Stimulated activated effector memory CD8-positive, alpha-beta T cell treated with anti-CD3 and anti-CD28 coated beads, Interleukin-12 subunit alpha, Interleukin-12 subunit beta, amount 100 ng/mL, for 72 hours (primary cell): Measurements from ENCODE around the gene ENO3.
A peak's percentile ranks its signal among the peaks of the same experiment; 100 is the strongest.

Source experiments
- ATAC-seq: fragments of 150-1000 bp; cut with Tn5 transposase; 2 replicates; pipeline ENCODE4 v1.10.0; 2021
- DNase-seq, 2 donors: peaks; one replicate each; pipeline ENCODE4 v3.0.0; 2021 to 2022; ENCODE audit warnings: low spot score in 2 of 2
- H3K27ac Mint-ChIP-seq: one replicate; pipeline ENCODE4 v1.8.0; 2022; ENCODE audit warnings: mild to moderate bottlenecking, mixed read lengths
- H3K36me3 Mint-ChIP-seq: one replicate; pipeline ENCODE4 v1.8.0; 2022; ENCODE audit warnings: mild to moderate bottlenecking, mixed read lengths
- H3K4me1 Mint-ChIP-seq: one replicate; pipeline ENCODE4 v1.8.0; 2022; ENCODE audit warnings: mixed read lengths
- H3K4me3 Mint-ChIP-seq: one replicate; pipeline ENCODE4 v1.8.0; 2022; ENCODE audit warnings: mild to moderate bottlenecking, mixed read lengths
- H3K9me3 Mint-ChIP-seq: one replicate; pipeline ENCODE4 v1.8.0; 2022; ENCODE audit warnings: mixed read lengths

Gene ENO3

GRCh38 chr17:4944163-4944553 is 6.8 kb upstream of the ENO3 start:
- peak overlapping the region; percentile 99 for H3K27ac Mint-ChIP-seq
- peak overlapping the region; percentile 93 for H3K4me3 Mint-ChIP-seq
- peaks cover 68% of the 10 kb centered on the region for H3K4me1 Mint-ChIP-seq
- DNase-seq (no peak), ATAC-seq (peak; percentile 12)
- H3K36me3 Mint-ChIP-seq: peaks cover 92% of the 10 kb centered on the region
- no peaks in the 10 kb centered on the region for H3K9me3 Mint-ChIP-seq

GRCh38 chr17:4944554-4945175 is 6.3 kb upstream of the ENO3 start:
- Mint-ChIP-seq H3K4me3 (peak overlapping the region; percentile 93), H3K4me1 (peaks cover 68% of the 10 kb centered on the region), H3K27ac (peak overlapping the region; percentile 99), H3K9me3 (no peaks in the 10 kb centered on the region), H3K36me3 (peaks cover 92% of the 10 kb centered on the region)
- DNase-seq (peak in 1 of 2 donors; percentile 79), ATAC-seq (no peak)

GRCh38 chr17:4945176-4945943 is 5.6 kb upstream of the ENO3 start:
- H3K27ac Mint-ChIP-seq: peak overlapping the region; percentile 99
- H3K4me1 Mint-ChIP-seq: peaks cover 71% of the 10 kb centered on the region
- peaks cover 90% of the 10 kb centered on the region for H3K36me3 Mint-ChIP-seq
- ATAC-seq (peak; percentile 63), DNase-seq (peak; percentile 71 to 91)
- H3K4me3 Mint-ChIP-seq: peak overlapping the region; percentile 93
- H3K9me3 Mint-ChIP-seq: no peaks in the 10 kb centered on the region

- ATAC-seq (no peak), DNase-seq (no peak)
- peak overlapping the region; percentile 93 for H3K4me3 Mint-ChIP-seq
- H3K27ac Mint-ChIP-seq: peak overlapping the region; percentile 99
- peaks cover 75% of the 10 kb centered on the region for H3K4me1 Mint-ChIP-seq
- H3K9me3 Mint-ChIP-seq: no peaks in the 10 kb centered on the region
- peaks cover 89% of the 10 kb centered on the region for H3K36me3 Mint-ChIP-seq
These were observed 5.0 kb upstream of the ENO3 start for GRCh38 chr17:4945944-4946280.

GRCh38 chr17:4946312-4946976 is 4.5 kb upstream of the ENO3 start:
- Mint-ChIP-seq H3K9me3 (no peaks in the 10 kb centered on the region), H3K36me3 (peaks cover 84% of the 10 kb centered on the region), H3K4me1 (peaks cover 75% of the 10 kb centered on the region), H3K27ac (peak overlapping the region; percentile 99), H3K4me3 (peak overlapping the region; percentile 93)
- no peak for ATAC-seq
- DNase-seq: peak in 1 of 2 donors; percentile 60

GRCh38 chr17:4947010-4947410 is 3.9 kb upstream of the ENO3 start:
- H3K27ac Mint-ChIP-seq: peak overlapping the region; percentile 99
- DNase-seq (peak in 1 of 2 donors; percentile 34), ATAC-seq (no peak)
- H3K9me3 Mint-ChIP-seq: no peaks in the 10 kb centered on the region
- peak overlapping the region; percentile 93 for H3K4me3 Mint-ChIP-seq
- H3K36me3 Mint-ChIP-seq: peaks cover 78% of the 10 kb centered on the region
- H3K4me1 Mint-ChIP-seq: peaks cover 74% of the 10 kb centered on the region

GRCh38 chr17:4947411-4948165 is 3.3 kb upstream of the ENO3 start:
- ATAC-seq: peak; percentile 27
- Mint-ChIP-seq H3K4me3 (peak overlapping the region; percentile 93), H3K9me3 (no peaks in the 10 kb centered on the region), H3K27ac (peak overlapping the region; percentile 99), H3K4me1 (peaks cover 69% of the 10 kb centered on the region), H3K36me3 (peaks cover 73% of the 10 kb centered on the region)
- DNase-seq: peak; percentile 55 to 89

GRCh38 chr17:4948166-4948930 is 2.6 kb upstream of the ENO3 start, which contains the start of gene PFN1:
TSS of gene PFN1 (minus strand) at chr17:4948530. CDS start at chr17:4948394, 136 bp downstream.
- Mint-ChIP-seq H3K36me3 (peaks cover 65% of the 10 kb centered on the region), H3K4me1 (peaks cover 61% of the 10 kb centered on the region), H3K4me3 (peak within 1 kb of the TSS; percentile 93), H3K9me3 (no peaks in the 10 kb centered on the region), H3K27ac (peak within 1 kb of the TSS; percentile 99)
- peak; percentile 49 for ATAC-seq
- DNase-seq: peak; percentile 66 to 88

GRCh38 chr17:4948931-4949320 is 2.0 kb upstream of the ENO3 start:
- Mint-ChIP-seq H3K27ac (peak overlapping the region; percentile 99), H3K9me3 (no peaks in the 10 kb centered on the region), H3K4me1 (peaks cover 55% of the 10 kb centered on the region), H3K36me3 (peaks cover 59% of the 10 kb centered on the region), H3K4me3 (peak overlapping the region; percentile 93)
- peak; percentile 60 for ATAC-seq
- peak; percentile 59 to 92 for DNase-seq

- H3K36me3 Mint-ChIP-seq: peaks cover 54% of the 10 kb centered on the region
- DNase-seq: peak; percentile 67 to 91
- peak overlapping the region; percentile 99 for H3K27ac Mint-ChIP-seq
- H3K4me1 Mint-ChIP-seq: peaks cover 50% of the 10 kb centered on the region
- peak overlapping the region; percentile 93 for H3K4me3 Mint-ChIP-seq
- peak; percentile 57 for ATAC-seq
- no peaks in the 10 kb centered on the region for H3K9me3 Mint-ChIP-seq
These were observed 1.4 kb upstream of the ENO3 start for GRCh38 chr17:4949321-4950074.

- H3K36me3 Mint-ChIP-seq: peaks cover 46% of the 10 kb centered on the region
- DNase-seq: no peak
- peak; percentile 23 for ATAC-seq
These were observed 709 bp upstream of the ENO3 start for GRCh38 chr17:4950075-4950745.

GRCh38 chr17:4951486-4951885 is 567 bp downstream of the ENO3 start:
- Mint-ChIP-seq H3K9me3 (no peaks in the 10 kb centered on the region), H3K36me3 (peaks cover 34% of the 10 kb centered on the region), H3K4me1 (peaks cover 31% of the 10 kb centered on the region), H3K27ac (peak overlapping the region; percentile 99), H3K4me3 (peak overlapping the region; percentile 93)
- DNase-seq: no peak
- ATAC-seq: no peak

More at GRCh38 chr17:4950075-4950745, 709 bp upstream of the ENO3 start:
- peaks cover 42% of the 10 kb centered on the region for H3K4me1 Mint-ChIP-seq
- peak overlapping the region; percentile 93 for H3K4me3 Mint-ChIP-seq
- no peaks in the 10 kb centered on the region for H3K9me3 Mint-ChIP-seq
- H3K27ac Mint-ChIP-seq: peak overlapping the region; percentile 99

- Mint-ChIP-seq H3K27ac (no peak overlapping the region), H3K4me1 (peaks cover 22% of the 10 kb centered on the region), H3K9me3 (no peaks in the 10 kb centered on the region), H3K4me3 (no peak overlapping the region), H3K36me3 (peaks cover 20% of the 10 kb centered on the region)
- DNase-seq (no peak), ATAC-seq (no peak)
These were observed 2.6 kb downstream of the ENO3 start for GRCh38 chr17:4953451-4953961.
